Right ventricle myocardium inferior (tissue), 1 donor: ENCODE measurements around the gene UNC5CL. TPM values are rescaled to one million over a fixed set of nuclear protein-coding genes. Genes with fewer than 3 reads are reported as not detected.

ENCODE experiments used
- ATAC-seq: fragments of 200-7000 bp; cut with Tn5 transposase; one replicate; pipeline ENCODE4 v1.9.1; 2020; ENCODE audit warnings: mild to moderate bottlenecking, moderate library complexity
- DNase-seq: peaks from one replicate; pipeline ENCODE4 v3.0.0; 2021; ENCODE audit errors: missing footprints
- intact Hi-C: fragments of 100-400 bp; cut with DNase I; formaldehyde crosslinking; loops from one replicate; pipeline ENCODE4 v1.11.0; 2022
- total RNA-seq: library from RNA; stranded (reverse); fragmentation: NEBNext Ultra II Directional; extraction: Animal tissue kit (Norgen Biotek cat#: 25700); gene quantifications from one replicate; pipeline ENCODE4 v1.2.1, GENCODE V29; 2021
- donor health status: DM: no; HTN: yes; CAD: no; lungs with severe emphysema.

UNC5CL gene
- total RNA-seq, 1 donor from 2014 or later: 0.60 TPM

DNA sequence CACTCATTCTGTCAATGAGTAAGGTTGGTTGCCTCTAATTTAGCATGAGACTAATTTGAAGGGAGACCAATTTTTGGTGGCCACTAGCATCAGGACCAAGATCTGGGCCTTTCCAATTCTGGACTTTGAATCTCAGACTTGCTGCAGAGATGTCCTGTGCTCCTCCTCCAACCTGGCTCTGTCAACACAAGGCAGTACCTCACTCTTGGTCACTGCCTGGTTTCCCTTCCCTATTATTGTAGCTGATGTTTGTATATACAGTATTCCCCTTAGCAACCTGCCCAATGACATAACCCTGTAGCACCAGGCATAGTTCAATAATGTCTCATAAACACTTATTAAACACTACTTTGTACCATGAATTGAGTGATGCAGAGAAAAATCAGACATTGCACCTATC lies 50.4 kb downstream of the UNC5CL start:
- ATAC-seq (no peak), DNase-seq (no peak)
- intact Hi-C loops: no loop called here

GRCh38 chr6:40986921-40987819 lies 51.9 kb downstream of the UNC5CL start:
- no peak for ATAC-seq
- intact Hi-C loops: no loop called here

DNA sequence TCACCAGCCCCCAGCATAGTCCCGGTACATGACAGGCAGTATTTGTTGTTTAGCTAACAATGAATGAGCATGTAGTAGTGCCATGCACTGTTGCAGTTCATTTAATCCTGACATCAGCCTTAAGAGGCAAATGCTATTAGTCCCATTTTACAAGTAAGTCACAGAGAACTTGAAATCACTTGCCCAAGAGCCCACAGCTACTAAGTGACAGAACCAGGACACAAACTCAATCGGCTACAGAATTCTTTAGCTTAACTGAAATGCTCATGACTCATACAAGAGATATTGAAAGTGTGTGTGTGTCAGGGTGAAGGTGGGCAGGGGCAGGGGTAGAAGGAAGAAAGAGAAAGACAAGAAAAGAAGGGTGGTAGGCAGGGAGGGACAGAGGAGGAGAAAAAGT lies 52.7 kb downstream of the UNC5CL start:
- intact Hi-C loops: no loop called here
- ATAC-seq (no peak), DNase-seq (no peak)

More at GRCh38 chr6:40986921-40987819, 51.9 kb downstream of the UNC5CL start:
- DNase-seq: no peak

- ATAC-seq (no peak), DNase-seq (no peak)
- intact Hi-C loops: no loop called here
Observed at GRCh38 chr6:40983752-40984151, 55.3 kb downstream of the UNC5CL start.

DNA sequence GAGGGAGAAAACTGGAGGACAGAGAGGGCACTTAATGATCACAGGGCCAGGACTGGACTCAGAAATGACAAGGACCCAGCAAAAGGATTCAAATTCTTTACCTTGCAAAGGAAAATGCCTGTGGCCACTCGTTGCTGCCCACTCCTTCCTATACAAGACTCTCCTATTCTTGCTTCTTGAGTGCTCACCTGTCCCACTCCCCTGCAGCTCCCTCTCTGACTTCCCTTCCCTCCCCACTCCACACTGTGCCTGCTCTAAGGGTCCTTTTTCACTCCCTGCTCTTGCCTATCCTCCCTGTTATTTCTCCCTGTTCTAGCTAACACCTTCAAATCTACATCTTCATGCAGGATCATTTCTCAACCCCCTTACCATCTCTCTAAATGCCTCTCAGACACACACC lies 56.1 kb downstream of the UNC5CL start:
- no peak for ATAC-seq
- no peak for DNase-seq
- intact Hi-C loops: no loop called here

DNA sequence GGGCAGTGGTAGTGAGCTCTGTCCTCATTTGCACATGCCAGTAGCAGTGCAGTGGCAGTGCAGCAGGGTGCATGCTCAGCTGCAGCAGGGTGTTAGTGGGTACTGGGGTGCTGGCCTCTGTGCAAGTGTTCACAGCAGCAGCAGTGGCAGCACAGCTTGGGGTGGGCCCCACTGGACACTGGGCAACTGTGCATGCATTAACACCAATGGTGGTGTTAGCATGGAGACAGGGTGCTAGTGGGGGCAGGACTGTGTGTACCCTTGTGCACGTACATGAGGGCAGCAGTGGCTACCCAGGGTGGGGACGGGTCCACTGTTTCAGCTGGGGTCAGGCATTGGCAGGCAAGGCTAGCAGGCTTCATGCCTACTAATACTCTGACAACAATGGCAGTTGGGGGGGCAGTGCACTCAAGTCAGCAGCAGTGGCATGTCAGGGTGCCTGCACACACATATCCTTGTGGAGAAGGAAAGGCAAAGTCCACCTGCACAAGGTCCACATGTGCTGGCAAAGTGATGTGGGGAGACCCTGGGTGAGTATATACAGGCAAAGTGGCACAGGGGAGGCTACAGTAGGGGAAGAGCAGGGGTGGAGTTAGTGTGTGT lies 60.2 kb downstream of the UNC5CL start:
- no peak for ATAC-seq
- intact Hi-C loops: no loop called here

GRCh38 chr6:40977695-40978094 lies 61.3 kb downstream of the UNC5CL start:
- intact Hi-C loops: no loop called here
- ATAC-seq (no peak), DNase-seq (no peak)

More for the DNA sequence above, 60.2 kb downstream of the UNC5CL start:
- peak; percentile 65 for DNase-seq

DNA sequence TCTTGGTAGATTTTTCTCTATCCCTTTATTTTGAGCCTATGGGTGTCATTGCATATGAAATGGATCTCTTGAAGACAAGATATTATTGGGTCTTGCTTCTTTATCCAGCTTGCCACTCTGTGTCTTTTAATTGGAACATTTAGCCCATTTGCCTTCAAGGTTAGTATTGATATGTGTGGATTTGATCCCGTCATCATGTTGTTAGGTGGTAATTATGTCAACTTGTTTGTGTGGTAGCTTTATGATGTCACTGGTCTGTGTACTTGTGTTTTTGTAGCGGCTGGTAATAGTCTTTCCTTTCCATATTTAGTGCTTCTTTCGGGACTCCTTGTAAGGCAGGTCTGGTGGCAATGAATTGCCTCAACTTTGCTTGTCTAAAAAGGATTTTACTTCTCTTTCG lies 61.9 kb downstream of the UNC5CL start:
- ATAC-seq (no peak), DNase-seq (no peak)
- intact Hi-C loops: no loop called here

Other genes starting within 250 kb of the UNC5CL start
- gene TSPO2, start 3.2 kb upstream of the UNC5CL start, total RNA-seq: not detected
- 246 TPM for gene APOBEC2, start 14.0 kb upstream of the UNC5CL start, total RNA-seq
- gene OARD1, start 33.1 kb upstream of the UNC5CL start, total RNA-seq: 20.5 TPM
- gene NFYA, start 33.8 kb upstream of the UNC5CL start, total RNA-seq: 9.8 TPM
- not detected for gene TREML1, start 115.1 kb upstream of the UNC5CL start, total RNA-seq
- 0.92 TPM for gene TREM2, start 123.9 kb upstream of the UNC5CL start, total RNA-seq
- 0.11 TPM for gene TREML2, start 161.9 kb upstream of the UNC5CL start, total RNA-seq
- gene TREML4, start 189.1 kb upstream of the UNC5CL start, total RNA-seq: not detected
- 1.2 TPM for gene TREM1, start 247.5 kb upstream of the UNC5CL start, total RNA-seq